HepG2 (cell line): ENCODE data around the gene HRH3. TPM values are rescaled to one million over a fixed set of nuclear protein-coding genes. Genes with fewer than 3 reads are reported as not detected.

Source experiments
- ATAC-seq: fragments of 200-7000 bp; cut with Tn5 transposase; 3 replicates; pipeline ENCODE4 v1.9.1; 2020; ENCODE audit warnings: mild to moderate bottlenecking, moderate library complexity
- BruUV-seq: library from RNA; stranded (reverse); fragments of 400-500 nt; replicated peaks from 2 replicates; lab custom pipeline; 2021; lab: Mats Ljungman, UMichigan
- CTCF ChIA-PET: fragments of 300-600 bp; formaldehyde crosslinking; extraction: SDS; loops from one replicate; lab custom pipeline; 2021; ENCODE audit warnings: low total read pairs, inconsistent platforms, low intra/inter-chr PET ratio; lab: Yijun Ruan, JAX
- POLR2A ChIA-PET: fragments of 350-600 bp; sonication (Branson Sonifier 250); formaldehyde crosslinking; loops from one replicate; lab custom pipeline; 2020; ENCODE audit warnings: antibody characterized with exemption, inconsistent platforms; lab: Yijun Ruan, JAX
- DNase-seq: peaks from one replicate; pipeline ENCODE4 v3.0.0-alpha.2; 2015; ENCODE audit warnings: low spot score
- FAIRE-seq: peaks from 3 replicates; lab custom pipeline; 2011; peaks lifted over from hg19 to GRCh38; lab: Jason Lieb, UNC
- H2AFZ ChIP-seq: one replicate; pipeline ENCODE4 v1.6.1; 2011; ENCODE audit warnings: low read length, inconsistent platforms
- H3K27ac ChIP-seq: fragments of 300-600 bp; 3 replicates; pipeline ENCODE4 v1.8.0; 2011; ENCODE audit warnings: mixed run types, mild to moderate bottlenecking, mixed read lengths, low read length, inconsistent platforms; ENCODE audit not compliant: insufficient read depth; ENCODE audit errors: extremely low read length
- H3K27me3 ChIP-seq, 2 experiments: fragments of 200-600 bp in 1 of 2; 2 replicates in 1 of 2; 3 replicates in 1 of 2; pipeline versions ENCODE4 v1.6.0 to v1.8.0; 2011; ENCODE audit warnings: low read length in 2 of 2, mild to moderate bottlenecking in 2 of 2, moderate library complexity in 2 of 2, inconsistent platforms in 1 of 2; ENCODE audit not compliant: insufficient read depth in 2 of 2, control insufficient read depth in 1 of 2
- H3K36me3 ChIP-seq, 2 experiments: fragments of 200-600 bp in 1 of 2; replicated peaks in 1 of 2; 2 replicates in 1 of 2; 3 replicates in 1 of 2; pipeline versions ENCODE4 v1.5.1 to v1.8.0; 2011; ENCODE audit warnings: low read length in 2 of 2, inconsistent platforms in 1 of 2; ENCODE audit not compliant: insufficient read depth in 2 of 2, control insufficient read depth in 1 of 2
- H3K4me1 ChIP-seq: 2 replicates; pipeline ENCODE4 v1.5.1; 2012; ENCODE audit warnings: low read length, inconsistent platforms; ENCODE audit not compliant: insufficient read depth
- H3K4me2 ChIP-seq: 2 replicates; pipeline ENCODE4 v1.6.0; 2011; ENCODE audit warnings: low read depth, low read length, inconsistent platforms
- H3K4me3 ChIP-seq, 3 experiments: fragments of 200-600 bp in 1 of 3; sonication (generic), shearing (Covaris generic) in 1 of 3; replicated peaks in 1 of 3; 2 replicates each; pipeline ENCODE4 v1.5.1; 2011 to 2016; ENCODE audit warnings: low read length in 3 of 3, inconsistent platforms in 2 of 3, low read depth in 2 of 3, mild to moderate bottlenecking in 2 of 3, control low read depth in 1 of 3, mixed read lengths in 1 of 3; ENCODE audit not compliant: insufficient read depth in 1 of 3
- H3K79me2 ChIP-seq: one replicate; pipeline ENCODE4 v1.6.1; 2011; ENCODE audit warnings: low read length, inconsistent platforms; ENCODE audit not compliant: insufficient read depth
- H3K9ac ChIP-seq: 2 replicates; pipeline ENCODE4 v1.6.0; 2011; ENCODE audit warnings: mild to moderate bottlenecking, low read depth, low read length, inconsistent platforms; ENCODE audit not compliant: insufficient read depth
- H3K9me3 ChIP-seq: 2 replicates; pipeline ENCODE4 v1.5.1; 2012; ENCODE audit warnings: mild to moderate bottlenecking, low read length
- H4K20me1 ChIP-seq: 2 replicates; pipeline ENCODE4 v1.6.0; 2011; ENCODE audit warnings: inconsistent platforms, mild to moderate bottlenecking, low read length, moderate library complexity; ENCODE audit not compliant: insufficient read depth
- AGO1 ChIP-seq: fragments of 200-400 bp; formaldehyde crosslinking; IDR thresholded peaks from 2 replicates; pipeline ENCODE4 v1.6.1; 2017; ENCODE audit warnings: mild to moderate bottlenecking, low read depth, low read length, moderate library complexity; ENCODE audit not compliant: poor library complexity, severe bottlenecking
- EP300 ChIP-seq, 3 experiments: sonication (generic) in 1 of 3; formaldehyde crosslinking in 1 of 3; IDR thresholded peaks; 2 replicates each; pipeline versions ENCODE4 v1.5.1 to v1.6.1; 2011 to 2020; ENCODE audit warnings: low read depth in 2 of 3, low read length in 2 of 3, borderline replicate concordance in 1 of 3, improper control_type of control experiment in 1 of 3, mild to moderate bottlenecking in 1 of 3, missing genetic modification reagents in 1 of 3, moderate library complexity in 1 of 3
- HNRNPLL ChIP-seq: fragments of 200-400 bp; formaldehyde crosslinking; IDR thresholded peaks from 2 replicates; pipeline ENCODE4 v1.6.1; 2017; ENCODE audit warnings: mild to moderate bottlenecking, low read depth, low read length; ENCODE audit not compliant: poor library complexity, severe bottlenecking
- HOXA5 ChIP-seq: sonication (generic); formaldehyde crosslinking; IDR thresholded peaks from 2 replicates; pipeline ENCODE4 v1.4.0; 2020; ENCODE audit warnings: missing genetic modification reagents
- HOXD1 ChIP-seq: sonication (generic); formaldehyde crosslinking; IDR thresholded peaks from 2 replicates; pipeline ENCODE4 v1.5.0; 2020; ENCODE audit warnings: missing genetic modification reagents
- RBFOX2 ChIP-seq: fragments of 200-400 bp; formaldehyde crosslinking; IDR thresholded peaks from 2 replicates; pipeline ENCODE4 v1.6.1; 2017; ENCODE audit warnings: low read depth, mild to moderate bottlenecking, low read length
- TOE1 ChIP-seq: sonication (generic); formaldehyde crosslinking; IDR thresholded peaks from 2 replicates; pipeline ENCODE4 v1.4.0; 2020; ENCODE audit warnings: mild to moderate bottlenecking, missing genetic modification reagents
- TRAFD1 ChIP-seq: sonication (generic); formaldehyde crosslinking; IDR thresholded peaks from 2 replicates; pipeline ENCODE4 v1.5.1; 2020; ENCODE audit warnings: missing genetic modification reagents, mild to moderate bottlenecking, borderline replicate concordance
- ZKSCAN1 ChIP-seq: fragments of 150-350 bp; IDR thresholded peaks from 2 replicates; pipeline ENCODE4 v1.6.1; 2014; ENCODE audit warnings: low read length
- ZNF160 ChIP-seq: sonication (generic); formaldehyde crosslinking; IDR thresholded peaks from 2 replicates; pipeline ENCODE4 v1.8.0; 2022; ENCODE audit warnings: mild to moderate bottlenecking, inconsistent platforms, missing genetic modification reagents
- ZNF432 ChIP-seq: sonication (generic); formaldehyde crosslinking; IDR thresholded peaks from 2 replicates; pipeline ENCODE4 v1.5.0; 2020; ENCODE audit warnings: missing genetic modification reagents, mild to moderate bottlenecking, borderline replicate concordance
- ZNF639 ChIP-seq: conservative IDR thresholded peaks from 2 replicates; pipeline ENCODE4 v1.6.1; 2018; ENCODE audit warnings: missing genetic modification reagents
- WGBS: methylation state at CpG from one replicate; pipeline ENCODE4 v1.1.6; 2017; ENCODE audit warnings: low lambda C conversion rate; 5-methylcytosine and 5-hydroxymethylcytosine counted together
- in situ Hi-C: cut with HindIII; loops from 2 replicates; pipeline ENCODE4 v1.10.0; 2017; ENCODE audit warnings: low pct_unique_long_range_greater_than_20kb; ENCODE audit not compliant: extremely low pct_ligation_motif_present
- intact Hi-C: fragments of 100-400 bp; cut with micrococcal nuclease; formaldehyde crosslinking; loops from one replicate; pipeline ENCODE4 v1.10.0; 2022; ENCODE audit not compliant: unreplicated experiment
- polyA plus RNA-seq, 8 experiments: library from polyadenylated mRNA; depleted of rRNA in 3 of 8; stranded (reverse) in 7 of 8; unstranded in 1 of 8; fragments of >200 nt; fragmentation: Illumina TruSeq in 4 of 8; extraction: Trizol in 4 of 8; gene quantifications; 2 replicates each; pipeline versions ENCODE4 v1.2.1 to v1.2.3, GENCODE V29; 2011 to 2016; ENCODE audit warnings: low read depth in 4 of 8, missing spikeins in 1 of 8, mixed read lengths in 1 of 8; ENCODE audit not compliant: insufficient read depth in 1 of 8
- total RNA-seq, 5 experiments: library from RNA; depleted of rRNA; stranded (reverse); fragments of >200 nt; fragmentation: Illumina TruSeq; extraction: Trizol; gene quantifications; 2 replicates each; pipeline ENCODE4 v1.2.3, GENCODE V29; 2016; ENCODE audit warnings: low read depth in 1 of 5
- TF ChIP-seq, protein P1 (sequence below): IDR thresholded peaks from 2 replicates; pipeline ENCODE4 v1.6.1; 2016; ENCODE audit warnings: control low read depth

Gene HRH3
- total and polyA plus RNA-seq, 2 of the 13 experiments (the other 11 are each of a cell fraction or from before 2014, with no cell fraction given) = 0.18 TPM; not detected in 1

DNA sequence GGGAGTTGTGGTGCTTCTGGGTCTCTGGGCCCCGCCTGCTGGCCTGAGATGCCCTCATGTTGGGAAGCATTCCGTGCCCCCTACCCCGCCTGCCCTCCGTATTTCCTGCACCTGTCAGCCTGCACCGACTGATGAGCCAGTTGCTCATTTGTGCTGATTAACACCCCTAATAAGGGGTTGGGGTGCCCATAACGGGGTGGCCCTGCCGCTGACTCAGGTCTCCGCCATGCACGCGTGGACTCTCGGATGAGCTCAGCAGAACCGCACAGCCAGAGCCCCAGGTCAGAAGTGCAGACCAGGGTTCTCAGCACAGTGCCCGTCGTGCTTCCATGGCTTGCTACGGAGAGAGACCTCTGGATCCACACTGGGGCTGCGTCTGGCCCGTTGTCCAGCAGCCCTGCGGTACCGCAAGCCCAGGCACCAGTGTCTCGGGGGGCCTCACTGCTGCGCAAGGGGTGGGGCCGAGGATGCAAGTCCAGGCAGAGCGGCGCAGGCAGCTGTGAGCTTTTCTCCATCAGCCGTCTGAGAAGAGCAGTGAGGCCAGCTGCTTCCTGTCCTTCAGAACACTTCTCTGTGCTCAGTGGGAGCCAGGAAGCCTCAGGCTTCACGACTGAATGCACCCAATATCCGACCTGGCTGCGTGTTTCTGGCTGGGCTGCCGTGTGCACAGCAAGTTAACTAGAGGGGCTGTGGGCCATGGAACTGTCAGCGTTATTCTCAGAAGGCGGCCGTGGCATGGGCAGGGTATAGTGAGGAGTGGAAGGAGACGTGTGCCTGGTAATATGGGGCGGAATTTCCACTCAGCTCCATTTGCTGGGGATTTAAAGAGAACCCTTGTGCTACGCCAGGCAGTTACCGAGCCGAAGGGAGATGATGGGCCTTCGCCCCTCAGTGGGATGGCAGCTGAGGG is 18.6 kb downstream of the HRH3 start (continued):
- TF ChIP-seq TRAFD1 (CRISPR knock-in tag) (no peak), ZNF432 (no peak), ZNF160 (no peak)

- H3K9me3 ChIP-seq = no peaks in the 10 kb centered on the region
- H3K79me2 ChIP-seq = no peaks in the 10 kb centered on the region
- no peak for DNase-seq
- H3K4me2 ChIP-seq = no peak overlapping the region
- intact Hi-C loops = no loop called here
- H3K4me1 ChIP-seq = no peaks in the 10 kb centered on the region
- ATAC-seq = no peak
- ChIA-PET CTCF (no interaction called here), POLR2A (no interaction called here)
- no peak overlapping the region for H2AFZ ChIP-seq
- no TSS peak for BruUV-seq
- 95% methylated on average over 32 of the region's 38 CpGs for WGBS
- peaks cover 35 to 57% of the 10 kb centered on the region in 2 experiments for H3K36me3 ChIP-seq
- H3K4me3 ChIP-seq = no peak overlapping the region
- H3K9ac ChIP-seq = no peak overlapping the region
- H4K20me1 ChIP-seq = no peaks in the 10 kb centered on the region
- in situ Hi-C loops = no loop called here
- H3K27ac ChIP-seq = no peak overlapping the region
- no peaks in the 10 kb centered on the region for H3K27me3 ChIP-seq
- TF ChIP-seq HOXA5 = no peak
- TF ChIP-seq, protein P1, sequence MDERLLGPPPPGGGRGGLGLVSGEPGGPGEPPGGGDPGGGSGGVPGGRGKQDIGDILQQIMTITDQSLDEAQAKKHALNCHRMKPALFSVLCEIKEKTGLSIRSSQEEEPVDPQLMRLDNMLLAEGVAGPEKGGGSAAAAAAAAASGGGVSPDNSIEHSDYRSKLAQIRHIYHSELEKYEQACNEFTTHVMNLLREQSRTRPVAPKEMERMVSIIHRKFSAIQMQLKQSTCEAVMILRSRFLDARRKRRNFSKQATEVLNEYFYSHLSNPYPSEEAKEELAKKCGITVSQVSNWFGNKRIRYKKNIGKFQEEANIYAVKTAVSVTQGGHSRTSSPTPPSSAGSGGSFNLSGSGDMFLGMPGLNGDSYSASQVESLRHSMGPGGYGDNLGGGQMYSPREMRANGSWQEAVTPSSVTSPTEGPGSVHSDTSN = no peak
- peak; percentile 12 for TF ChIP-seq AGO1
- no peak for TF ChIP-seq ZKSCAN1
- TF ChIP-seq HNRNPLL = no peak
- TF ChIP-seq TOE1 (CRISPR knock-in tag) = no peak
- TF ChIP-seq RBFOX2 = 0 out of 2 replicates have a peak, but pooled peaks have one; percentile 19
- no peak for TF ChIP-seq EP300 (IDR thresholded peaks at IDR 0.05; ENCODE audit: low read depth in 2 of 2, low read length in 2 of 2)
- TF ChIP-seq EP300 (CRISPR knock-in tag; IDR thresholded peaks at IDR 0.05; ENCODE audit: borderline replicate concordance) = no peak
- no peak for TF ChIP-seq HOXD1 (CRISPR knock-in tag)
- TF ChIP-seq ZNF639 (CRISPR knock-in tag) = no peak
- FAIRE-seq = no peak
Measured at GRCh38 chr20:62200491-62201172, 19.4 kb downstream of the HRH3 start.
